Measurements from ENCODE around the gene IRX2.

GRCh38 chr5:2708132-2708531, 43.3 kb downstream of the IRX2 start:
- no peak for TF ChIP-seq POLR2AphosphoS5 (IDR thresholded peaks at IDR 0.05)
- no peak for TF ChIP-seq CTCF (IDR thresholded peaks at IDR 0.05; ENCODE audit: poor library complexity, severe bottlenecking)

All from neural cell (in vitro differentiated cells).